ENCODE measurements around the gene GNPTAB. TPM values are rescaled to one million over a fixed set of nuclear protein-coding genes. Genes with fewer than 3 reads are reported as not detected.

GNPTAB gene
- total RNA-seq, 4 donors from 2014 or later = 10.7 to 30.3 (median 16.2) TPM

GRCh38 chr12:101799774-101800173, 31.0 kb downstream of the GNPTAB start:
- intact Hi-C loops (cut with DNase I; ENCODE audit: low total_unique reads) = no loop called here
- no peak for DNase-seq
- no peaks in the 10 kb centered on the region for H3K36me3 ChIP-seq
- ATAC-seq = no peak
- no peaks in the 10 kb centered on the region for H3K9me3 ChIP-seq
- H3K27ac ChIP-seq = no peak overlapping the region
- peaks cover 0 to 6% of the 10 kb centered on the region in 2 donors for H3K4me1 ChIP-seq
- no peaks in the 10 kb centered on the region for H3K27me3 ChIP-seq
- in situ Hi-C loops (cut with MboI; ENCODE audit: low sequenced_read_pairs in 4 of 4) = no loop called here
- no peak for TF ChIP-seq POLR2A (IDR thresholded peaks at IDR 0.05)
- no peak for TF ChIP-seq CTCF (IDR thresholded peaks at IDR 0.05 in 4 of 5, conservative IDR thresholded peaks at IDR 0.05 in 1 of 5)
- no peak overlapping the region for H3K4me3 ChIP-seq

GRCh38 chr12:101795786-101796185, 35.0 kb downstream of the GNPTAB start:
- intact Hi-C loops (cut with DNase I; ENCODE audit: low total_unique reads) = no loop called here

GRCh38 chr12:101795013-101795412, 35.7 kb downstream of the GNPTAB start:
- DNase-seq = no peak
- H3K4me1 ChIP-seq = peaks cover 14 to 21% of the 10 kb centered on the region in 2 donors
- in situ Hi-C loops (cut with MboI; ENCODE audit: low sequenced_read_pairs in 4 of 4) (no loop called here), intact Hi-C loops (cut with DNase I; ENCODE audit: low total_unique reads) (no loop called here)
- H3K36me3 ChIP-seq = no peaks in the 10 kb centered on the region
- TF ChIP-seq CTCF (IDR thresholded peaks at IDR 0.05 in 4 of 5, conservative IDR thresholded peaks at IDR 0.05 in 1 of 5) = no peak
- TF ChIP-seq POLR2A (IDR thresholded peaks at IDR 0.05) = no peak
- no peak overlapping the region for H3K4me3 ChIP-seq
- no peak for ATAC-seq
- no peak overlapping the region for H3K27ac ChIP-seq
- no peaks in the 10 kb centered on the region for H3K27me3 ChIP-seq
- H3K9me3 ChIP-seq = no peaks in the 10 kb centered on the region

More at GRCh38 chr12:101795786-101796185, 35.0 kb downstream of the GNPTAB start:
- H3K4me3 ChIP-seq = no peak overlapping the region
- TF ChIP-seq POLR2A (IDR thresholded peaks at IDR 0.05) (no peak), CTCF (IDR thresholded peaks at IDR 0.05 in 4 of 5, conservative IDR thresholded peaks at IDR 0.05 in 1 of 5) (no peak)
- no peak overlapping the region for H3K27ac ChIP-seq
- no peaks in the 10 kb centered on the region for H3K9me3 ChIP-seq
- H3K27me3 ChIP-seq = no peaks in the 10 kb centered on the region
- DNase-seq (no peak), ATAC-seq (no peak)
- H3K36me3 ChIP-seq = no peaks in the 10 kb centered on the region
- H3K4me1 ChIP-seq = peaks cover 14 to 20% of the 10 kb centered on the region in 2 donors
- in situ Hi-C loops (cut with MboI; ENCODE audit: low sequenced_read_pairs in 4 of 4) = no loop called here

GRCh38 chr12:101794574-101794973, 36.2 kb downstream of the GNPTAB start:
- Histone ChIP-seq H3K27ac (no peak overlapping the region), H3K4me3 (no peak overlapping the region), H3K27me3 (no peaks in the 10 kb centered on the region), H3K9me3 (no peaks in the 10 kb centered on the region), H3K4me1 (peaks cover 14 to 21% of the 10 kb centered on the region in 2 donors), H3K36me3 (no peaks in the 10 kb centered on the region)
- no peak for ATAC-seq
- in situ Hi-C loops (cut with MboI; ENCODE audit: low sequenced_read_pairs in 4 of 4) = no loop called here
- TF ChIP-seq CTCF (IDR thresholded peaks at IDR 0.05 in 4 of 5, conservative IDR thresholded peaks at IDR 0.05 in 1 of 5) (no peak), POLR2A (IDR thresholded peaks at IDR 0.05) (no peak)
- intact Hi-C loops (cut with DNase I; ENCODE audit: low total_unique reads) = no loop called here
- DNase-seq = no peak

- TF ChIP-seq POLR2A (IDR thresholded peaks at IDR 0.05) (no peak), CTCF (IDR thresholded peaks at IDR 0.05 in 4 of 5, conservative IDR thresholded peaks at IDR 0.05 in 1 of 5) (no peak)
- H3K4me1 ChIP-seq = peaks cover 14 to 21% of the 10 kb centered on the region in 2 donors
- no peaks in the 10 kb centered on the region for H3K36me3 ChIP-seq
- DNase-seq (no peak), ATAC-seq (peak; percentile 50 to 71)
- intact Hi-C loops (cut with DNase I; ENCODE audit: low total_unique reads) (no loop called here), in situ Hi-C loops (cut with MboI; ENCODE audit: low sequenced_read_pairs in 4 of 4) (no loop called here)
- no peaks in the 10 kb centered on the region for H3K9me3 ChIP-seq
- no peaks in the 10 kb centered on the region for H3K27me3 ChIP-seq
- H3K27ac ChIP-seq = peak overlapping the region in 2 of 4 donors; percentile 55 to 74
- H3K4me3 ChIP-seq = no peak overlapping the region
These were observed 37.4 kb downstream of the GNPTAB start for GRCh38 chr12:101793401-101793800.

Data from gastrocnemius medialis (tissue), 4 donors.